Stimulated activated effector memory CD8-positive, alpha-beta T cell treated with anti-CD3 and anti-CD28 coated beads, Interleukin-12 subunit alpha, Interleukin-12 subunit beta, amount 100 ng/mL, for 72 hours (primary cell): ENCODE measurements around the gene PET100.

Experiments
- ATAC-seq: fragments of 150-1000 bp; cut with Tn5 transposase; 2 replicates; pipeline ENCODE4 v1.10.0; 2021
- DNase-seq, 2 donors: peaks; one replicate each; pipeline ENCODE4 v3.0.0; 2021 to 2022; ENCODE audit warnings: low spot score in 2 of 2
- H3K27ac Mint-ChIP-seq: one replicate; pipeline ENCODE4 v1.8.0; 2022; ENCODE audit warnings: mild to moderate bottlenecking, mixed read lengths
- H3K36me3 Mint-ChIP-seq: one replicate; pipeline ENCODE4 v1.8.0; 2022; ENCODE audit warnings: mild to moderate bottlenecking, mixed read lengths
- H3K4me1 Mint-ChIP-seq: one replicate; pipeline ENCODE4 v1.8.0; 2022; ENCODE audit warnings: mixed read lengths
- H3K4me3 Mint-ChIP-seq: one replicate; pipeline ENCODE4 v1.8.0; 2022; ENCODE audit warnings: mild to moderate bottlenecking, mixed read lengths
- H3K9me3 Mint-ChIP-seq: one replicate; pipeline ENCODE4 v1.8.0; 2022; ENCODE audit warnings: mixed read lengths

PET100 gene, protein sequence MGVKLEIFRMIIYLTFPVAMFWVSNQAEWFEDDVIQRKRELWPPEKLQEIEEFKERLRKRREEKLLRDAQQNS

DNA sequence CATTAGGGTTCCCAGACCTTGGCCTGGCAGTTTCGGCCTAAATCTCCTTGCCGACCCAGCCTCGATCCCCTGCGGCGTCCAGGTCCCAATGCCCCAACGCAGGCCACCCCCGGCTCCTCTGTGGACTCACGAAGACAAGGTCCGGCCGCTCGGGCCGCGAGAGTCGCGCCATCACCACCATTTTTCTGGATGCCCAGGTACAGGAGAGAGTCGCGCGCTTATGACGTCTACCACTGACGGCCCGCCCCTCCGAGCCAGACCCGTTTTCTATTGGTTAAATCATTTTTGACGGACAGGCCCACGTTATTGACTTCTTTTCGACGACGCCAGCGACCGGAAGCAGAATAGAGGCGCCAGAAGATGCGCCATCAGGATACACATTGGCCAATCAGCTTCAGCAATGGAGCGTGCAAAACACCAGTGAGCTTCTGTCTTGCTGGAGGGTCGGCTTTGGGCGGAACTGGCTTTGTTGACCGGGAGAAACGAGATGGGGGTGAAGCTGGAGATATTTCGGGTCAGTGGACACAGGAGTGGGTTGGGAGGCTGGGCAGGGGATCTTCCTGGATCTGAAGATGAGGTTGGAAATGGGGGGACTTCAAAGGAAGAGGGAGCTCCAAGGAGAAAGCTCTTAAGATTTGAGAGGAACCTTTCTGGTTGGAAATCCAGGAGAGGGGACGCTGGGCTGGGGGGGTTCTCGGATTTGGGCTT lies at the start of gene PET100, which contains the start of gene XAB2:
Gene PET100, plus strand, starts transcription at position 447 of the 708 bp plus-strand sequence. Its CDS starts 41 bp downstream, at position 488.
Gene XAB2, minus strand, starts transcription at position 199 of the 708 bp plus-strand sequence. Its CDS starts 18 bp downstream, at position 181.
- Mint-ChIP-seq H3K36me3 (peaks cover 71% of the 10 kb centered on the region), H3K4me3 (peak within 1 kb of the TSS; percentile 95), H3K9me3 (no peaks in the 10 kb centered on the region), H3K4me1 (peaks cover 42% of the 10 kb centered on the region), H3K27ac (peak within 1 kb of the TSS; percentile 99)
- ATAC-seq (peak; percentile 99), DNase-seq (peak; percentile 91 to 97)

DNA sequence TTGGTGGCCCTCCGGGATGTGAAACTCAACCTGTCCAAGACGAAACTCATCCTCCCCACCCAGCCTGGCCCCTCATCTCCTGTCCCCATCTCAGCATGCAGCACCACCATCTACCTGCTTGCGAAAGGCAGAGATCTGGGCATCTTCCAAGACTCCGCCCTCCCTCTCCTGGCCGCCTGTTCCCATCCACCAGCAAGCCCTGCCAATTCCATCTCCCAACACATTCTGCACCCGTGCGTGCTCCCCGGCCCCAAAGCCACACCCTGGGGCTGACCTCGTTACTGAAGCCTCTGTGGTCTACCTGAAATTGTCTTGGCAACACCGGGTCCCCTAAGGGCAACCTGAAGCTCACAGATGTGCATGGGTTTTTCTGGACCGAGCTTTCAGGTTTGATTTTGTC lies 47.1 kb upstream of the PET100 start:
- H3K4me3 Mint-ChIP-seq = no peak overlapping the region
- ATAC-seq (no peak), DNase-seq (no peak)
- peaks cover 6% of the 10 kb centered on the region for H3K4me1 Mint-ChIP-seq
- peak overlapping the region; percentile 14 for H3K27ac Mint-ChIP-seq
- no peaks in the 10 kb centered on the region for H3K36me3 Mint-ChIP-seq
- H3K9me3 Mint-ChIP-seq = no peaks in the 10 kb centered on the region

DNA sequence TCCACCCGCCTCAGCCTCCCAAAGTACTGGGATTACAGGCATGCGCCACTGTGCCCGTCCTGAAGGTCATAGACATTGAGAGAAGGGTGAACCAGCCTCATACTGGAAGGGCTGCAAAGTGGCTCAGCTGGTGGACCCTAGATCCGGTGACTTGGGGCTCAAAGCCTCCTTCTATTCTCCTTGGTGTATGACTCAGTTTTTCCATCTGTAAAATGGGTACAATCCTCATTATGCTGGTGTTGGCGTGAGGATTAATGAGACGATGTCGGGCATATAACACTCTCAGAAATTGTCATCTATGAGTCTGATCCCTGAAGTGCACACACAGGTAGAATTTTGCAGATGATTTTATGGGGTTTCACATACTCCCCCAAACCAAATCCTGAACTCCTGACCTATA lies 39.8 kb upstream of the PET100 start:
- H3K27ac Mint-ChIP-seq = no peak overlapping the region
- H3K4me1 Mint-ChIP-seq = no peaks in the 10 kb centered on the region
- DNase-seq (no peak), ATAC-seq (no peak)
- no peaks in the 10 kb centered on the region for H3K9me3 Mint-ChIP-seq
- no peaks in the 10 kb centered on the region for H3K36me3 Mint-ChIP-seq
- H3K4me3 Mint-ChIP-seq = no peak overlapping the region

DNA sequence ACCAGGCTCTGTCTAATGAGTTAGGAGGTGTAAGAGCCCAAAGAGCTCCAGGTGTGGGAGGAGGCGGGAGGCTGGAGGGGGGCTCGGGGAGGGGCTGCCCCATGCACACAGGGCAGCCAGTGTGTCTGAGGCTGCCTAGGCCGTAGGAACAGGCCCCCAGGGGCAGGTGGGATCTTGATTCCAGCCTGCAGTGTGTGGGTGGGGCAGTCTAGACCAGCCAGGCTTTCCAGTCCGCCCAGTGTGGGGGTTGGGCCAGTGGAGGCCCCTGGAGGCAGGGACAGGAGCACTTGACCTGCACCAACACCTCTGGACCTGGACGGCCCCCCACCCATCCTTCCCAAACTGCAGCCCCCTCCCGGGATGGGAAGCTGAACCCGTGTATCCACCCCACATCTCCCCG lies 39.3 kb upstream of the PET100 start:
- H3K4me1 Mint-ChIP-seq = peaks cover 4% of the 10 kb centered on the region
- DNase-seq (no peak), ATAC-seq (peak; percentile 11)
- no peak overlapping the region for H3K27ac Mint-ChIP-seq
- H3K4me3 Mint-ChIP-seq = no peak overlapping the region
- H3K36me3 Mint-ChIP-seq = no peaks in the 10 kb centered on the region
- no peaks in the 10 kb centered on the region for H3K9me3 Mint-ChIP-seq

DNA sequence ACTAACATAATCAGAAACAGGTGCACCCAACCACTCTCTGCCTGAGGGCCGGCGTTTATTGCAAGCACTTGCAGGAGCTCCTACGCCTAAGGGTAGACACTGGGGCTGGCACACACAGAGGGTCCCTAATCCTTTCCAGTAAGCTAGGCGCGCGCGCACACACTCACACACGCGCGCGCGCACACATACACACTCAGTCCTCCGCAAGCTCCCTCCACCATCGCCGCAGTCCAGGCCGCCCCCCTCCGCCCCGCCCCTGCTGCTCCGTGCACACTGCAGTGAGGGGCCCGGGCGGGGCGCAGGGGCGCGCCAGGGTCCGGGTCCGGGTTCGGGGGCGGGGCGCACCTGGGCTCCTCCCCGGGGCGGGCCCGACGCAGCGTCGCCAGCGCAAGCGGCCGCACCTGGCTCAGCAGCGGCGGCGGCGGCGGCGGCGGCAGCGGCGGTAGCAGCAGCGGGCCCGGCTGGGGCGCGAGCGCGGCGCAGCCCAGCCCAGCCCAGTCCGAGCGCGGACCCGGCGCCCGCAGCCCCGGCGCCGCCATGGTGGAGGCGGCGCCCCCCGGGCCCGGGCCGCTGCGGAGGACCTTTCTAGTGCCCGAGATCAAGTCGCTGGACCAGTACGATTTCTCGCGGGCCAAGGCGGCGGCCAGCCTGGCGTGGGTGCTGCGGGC lies 34.0 kb upstream of the PET100 start, which contains the start of gene CAMSAP3:
Gene CAMSAP3, plus strand, starts transcription at position 398 of the 668 bp plus-strand sequence. Its CDS starts 140 bp downstream, at position 538.
- DNase-seq = peak in 1 of 2 donors; percentile 25
- ATAC-seq = peak; percentile 83
- peaks cover 13% of the 10 kb centered on the region for H3K36me3 Mint-ChIP-seq
- H3K4me3 Mint-ChIP-seq = peak within 1 kb of the TSS; percentile 67
- no peak within 1 kb of the TSS for H3K27ac Mint-ChIP-seq
- H3K4me1 Mint-ChIP-seq = peaks cover 14% of the 10 kb centered on the region
- H3K9me3 Mint-ChIP-seq = no peaks in the 10 kb centered on the region

DNA sequence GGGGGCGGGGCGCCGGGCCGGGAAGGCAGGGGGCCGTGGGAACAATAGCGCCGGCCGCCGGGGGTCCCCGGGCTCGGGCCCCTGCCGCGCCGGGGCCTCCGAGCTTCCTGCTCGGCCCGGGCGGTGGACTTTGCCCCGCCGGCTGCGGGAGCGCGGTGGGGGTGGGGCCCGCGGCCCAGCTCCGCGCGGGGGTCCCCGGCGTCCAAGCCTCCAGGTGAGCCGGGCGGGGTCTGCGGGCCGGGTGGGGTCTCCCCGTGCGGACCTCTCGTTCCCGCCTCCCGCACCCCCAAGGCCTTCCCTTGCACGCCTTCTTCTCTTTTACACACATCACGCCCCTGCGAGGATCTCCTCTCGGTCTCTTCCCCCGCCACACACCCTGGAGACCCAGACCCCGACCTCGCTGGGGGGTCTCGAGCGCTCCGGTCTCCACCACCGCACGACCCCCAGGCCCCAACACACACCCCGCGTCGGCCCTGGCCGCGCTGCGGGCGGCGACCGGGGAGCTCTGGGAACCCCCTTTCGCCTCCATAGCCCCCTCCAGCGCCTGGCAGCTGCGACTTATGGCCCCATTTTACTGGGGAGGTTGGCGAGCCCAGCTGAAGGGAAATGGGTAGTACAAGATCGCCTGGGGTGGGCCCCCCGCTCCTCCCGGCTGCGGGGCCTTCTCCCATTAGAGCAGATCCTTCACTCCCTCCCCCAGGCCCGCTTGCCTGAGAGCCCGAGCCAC lies 33.2 kb upstream of the PET100 start:
- peak overlapping the region; percentile 67 for H3K4me3 Mint-ChIP-seq
- H3K9me3 Mint-ChIP-seq = peaks cover 3% of the 10 kb centered on the region
- no peak overlapping the region for H3K27ac Mint-ChIP-seq
- H3K36me3 Mint-ChIP-seq = peaks cover 21% of the 10 kb centered on the region
- DNase-seq (no peak), ATAC-seq (no peak)
- H3K4me1 Mint-ChIP-seq = peaks cover 18% of the 10 kb centered on the region

DNA sequence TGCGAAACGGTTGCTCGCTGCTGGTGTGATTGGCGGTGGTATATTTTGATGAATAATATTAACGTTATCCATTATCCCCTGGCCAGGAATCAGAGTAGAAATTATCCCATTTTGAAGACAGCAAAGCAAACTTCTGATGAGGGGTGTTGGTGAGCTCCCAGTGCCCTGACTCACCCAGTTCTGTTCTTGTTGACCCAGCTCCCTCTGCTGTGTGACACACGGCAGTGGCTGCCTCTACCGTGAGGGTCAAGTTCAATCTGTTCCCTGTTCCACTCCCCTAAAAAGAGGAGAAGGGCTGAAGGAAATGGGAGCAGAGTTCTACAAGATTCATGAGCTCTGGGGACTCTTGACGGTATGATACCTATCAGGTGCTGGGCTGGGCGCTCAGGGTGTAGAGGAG lies 31.9 kb upstream of the PET100 start:
- peaks cover 18% of the 10 kb centered on the region for H3K4me1 Mint-ChIP-seq
- H3K4me3 Mint-ChIP-seq = no peak overlapping the region
- peaks cover 3% of the 10 kb centered on the region for H3K9me3 Mint-ChIP-seq
- peaks cover 21% of the 10 kb centered on the region for H3K36me3 Mint-ChIP-seq
- DNase-seq = no peak
- ATAC-seq = no peak
- no peak overlapping the region for H3K27ac Mint-ChIP-seq

DNA sequence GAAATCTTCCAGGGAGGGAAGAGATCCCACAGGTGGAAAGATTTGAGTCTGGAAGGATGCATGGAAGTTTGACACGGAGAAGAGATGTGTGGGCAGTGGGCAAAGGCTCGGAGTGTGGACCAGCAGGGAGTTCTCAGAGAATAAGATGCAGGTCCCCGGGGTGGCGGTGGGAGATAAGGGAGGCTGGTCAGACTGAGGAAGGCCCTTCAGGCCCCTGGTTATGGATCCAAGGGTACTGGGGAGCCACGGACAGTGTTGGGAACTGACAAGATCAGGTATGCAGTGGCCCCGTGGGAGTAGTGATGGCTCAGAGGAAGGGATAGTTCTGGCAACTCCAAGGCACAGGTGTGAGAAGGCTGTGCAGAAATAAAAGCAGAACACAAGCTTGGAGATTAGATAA lies 31.4 kb upstream of the PET100 start:
- Mint-ChIP-seq H3K4me1 (peaks cover 18% of the 10 kb centered on the region), H3K9me3 (peaks cover 3% of the 10 kb centered on the region), H3K27ac (no peak overlapping the region), H3K4me3 (no peak overlapping the region), H3K36me3 (peaks cover 21% of the 10 kb centered on the region)
- ATAC-seq = no peak
- no peak for DNase-seq

DNA sequence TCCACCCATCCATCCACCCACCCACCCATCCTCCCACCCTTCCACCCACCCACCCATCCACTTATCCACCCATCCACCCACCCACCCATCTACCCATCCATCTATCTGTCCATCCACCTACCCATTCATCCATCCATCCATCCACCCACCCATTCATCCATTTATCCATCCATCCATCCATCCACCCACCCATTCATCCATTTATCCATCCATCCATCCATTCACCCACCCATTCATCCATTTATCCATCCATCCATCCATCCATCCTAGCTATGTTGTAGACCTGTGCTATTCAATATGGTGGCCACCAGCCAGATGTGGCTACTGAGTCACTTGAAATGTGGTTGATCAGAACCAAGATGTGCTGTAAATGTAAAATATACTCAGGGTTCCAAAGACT lies 28.9 kb upstream of the PET100 start:
- Mint-ChIP-seq H3K36me3 (peaks cover 21% of the 10 kb centered on the region), H3K4me1 (peaks cover 16% of the 10 kb centered on the region), H3K9me3 (peaks cover 3% of the 10 kb centered on the region), H3K4me3 (no peak overlapping the region), H3K27ac (peak overlapping the region; percentile 92)
- peak; percentile 49 for ATAC-seq
- DNase-seq = no peak

DNA sequence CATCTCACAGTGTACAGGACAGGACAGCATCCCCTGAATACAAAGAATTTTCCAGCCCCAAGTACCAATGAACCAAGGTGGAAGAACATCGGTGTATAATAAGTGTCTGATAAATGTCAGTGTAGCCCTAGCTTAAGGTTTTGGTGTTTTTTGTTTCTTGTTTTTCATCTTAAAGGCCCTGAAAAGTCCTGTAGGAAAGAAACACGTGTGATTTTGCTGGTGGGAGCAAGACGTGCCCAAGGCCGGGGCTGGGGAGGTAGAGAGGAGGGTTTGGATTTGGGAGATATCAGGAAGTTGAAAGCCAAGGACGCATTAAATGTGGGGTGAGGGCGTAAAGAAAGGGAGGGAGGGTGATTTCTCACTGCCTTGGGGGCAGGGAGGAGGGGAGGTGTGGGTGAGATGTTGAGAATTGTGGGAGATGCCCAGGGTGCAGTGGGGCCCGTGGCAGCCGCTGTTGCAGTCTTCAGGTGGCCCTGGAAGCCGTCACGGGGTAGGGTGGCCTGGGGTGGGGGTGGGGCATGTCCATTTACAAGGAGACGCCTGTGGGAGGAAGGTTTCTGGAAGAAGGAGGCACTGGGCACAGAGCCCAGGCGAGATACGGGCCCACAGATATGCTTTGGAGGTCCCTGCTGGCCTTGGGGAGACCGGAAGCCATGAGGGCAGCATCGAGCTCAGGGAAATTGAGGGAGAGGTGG lies 27.2 kb upstream of the PET100 start:
- Mint-ChIP-seq H3K27ac (no peak overlapping the region), H3K9me3 (peaks cover 3% of the 10 kb centered on the region), H3K4me3 (no peak overlapping the region), H3K4me1 (peaks cover 12% of the 10 kb centered on the region), H3K36me3 (peaks cover 21% of the 10 kb centered on the region)
- ATAC-seq (no peak), DNase-seq (no peak)

DNA sequence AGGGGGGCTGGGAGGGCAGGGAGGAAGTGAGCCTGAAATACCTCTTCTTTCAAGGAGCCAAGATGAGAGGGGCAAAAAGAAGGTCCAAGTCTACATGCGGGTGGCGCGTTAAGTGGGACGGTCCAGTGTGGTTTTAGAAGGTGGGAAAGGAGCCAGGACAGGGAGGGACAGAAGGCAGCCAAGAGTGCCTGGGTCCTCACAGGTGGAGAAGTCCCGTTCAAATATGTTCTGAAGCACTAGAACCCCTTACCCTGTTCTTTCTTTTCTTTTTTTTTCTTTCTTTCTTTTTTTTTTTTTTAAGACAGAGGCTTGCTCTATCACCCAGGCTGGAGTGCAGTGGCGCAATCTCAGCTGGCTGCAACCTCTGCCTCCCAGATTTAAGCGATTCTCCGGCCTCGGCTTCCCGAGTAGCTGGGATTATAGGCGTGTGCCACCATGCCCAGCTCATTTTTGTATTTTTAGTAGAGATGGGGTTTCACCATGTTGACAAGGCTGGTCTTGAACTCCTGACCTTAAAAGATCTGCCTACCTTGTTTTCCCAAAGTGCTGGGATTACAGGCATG lies 26.6 kb upstream of the PET100 start:
- H3K4me3 Mint-ChIP-seq = no peak overlapping the region
- peaks cover 12% of the 10 kb centered on the region for H3K4me1 Mint-ChIP-seq
- peaks cover 21% of the 10 kb centered on the region for H3K36me3 Mint-ChIP-seq
- peaks cover 3% of the 10 kb centered on the region for H3K9me3 Mint-ChIP-seq
- no peak for ATAC-seq
- no peak overlapping the region for H3K27ac Mint-ChIP-seq
- DNase-seq = no peak

DNA sequence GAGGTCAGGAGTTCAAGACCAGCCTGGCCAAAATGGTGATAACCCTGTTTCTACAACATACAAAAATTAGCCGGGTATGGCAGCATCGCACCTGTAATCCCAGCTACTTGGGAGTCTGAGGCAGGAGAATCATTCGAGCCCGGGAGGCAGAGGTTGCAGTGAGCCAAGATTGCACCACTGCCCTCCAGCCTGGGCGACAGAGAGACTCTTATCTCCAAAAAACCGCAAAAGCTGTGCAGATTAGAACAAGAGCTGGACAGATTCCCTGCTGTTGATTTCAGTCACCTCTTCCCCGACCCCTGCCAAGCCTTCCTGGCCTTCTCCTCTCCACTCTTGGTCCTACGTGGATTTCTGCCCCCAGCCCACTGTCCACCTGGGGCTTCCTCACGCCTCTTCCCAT lies 25.7 kb upstream of the PET100 start:
- Mint-ChIP-seq H3K27ac (no peak overlapping the region), H3K4me1 (peaks cover 12% of the 10 kb centered on the region), H3K4me3 (no peak overlapping the region), H3K9me3 (peaks cover 3% of the 10 kb centered on the region), H3K36me3 (peaks cover 13% of the 10 kb centered on the region)
- ATAC-seq (no peak), DNase-seq (no peak)

DNA sequence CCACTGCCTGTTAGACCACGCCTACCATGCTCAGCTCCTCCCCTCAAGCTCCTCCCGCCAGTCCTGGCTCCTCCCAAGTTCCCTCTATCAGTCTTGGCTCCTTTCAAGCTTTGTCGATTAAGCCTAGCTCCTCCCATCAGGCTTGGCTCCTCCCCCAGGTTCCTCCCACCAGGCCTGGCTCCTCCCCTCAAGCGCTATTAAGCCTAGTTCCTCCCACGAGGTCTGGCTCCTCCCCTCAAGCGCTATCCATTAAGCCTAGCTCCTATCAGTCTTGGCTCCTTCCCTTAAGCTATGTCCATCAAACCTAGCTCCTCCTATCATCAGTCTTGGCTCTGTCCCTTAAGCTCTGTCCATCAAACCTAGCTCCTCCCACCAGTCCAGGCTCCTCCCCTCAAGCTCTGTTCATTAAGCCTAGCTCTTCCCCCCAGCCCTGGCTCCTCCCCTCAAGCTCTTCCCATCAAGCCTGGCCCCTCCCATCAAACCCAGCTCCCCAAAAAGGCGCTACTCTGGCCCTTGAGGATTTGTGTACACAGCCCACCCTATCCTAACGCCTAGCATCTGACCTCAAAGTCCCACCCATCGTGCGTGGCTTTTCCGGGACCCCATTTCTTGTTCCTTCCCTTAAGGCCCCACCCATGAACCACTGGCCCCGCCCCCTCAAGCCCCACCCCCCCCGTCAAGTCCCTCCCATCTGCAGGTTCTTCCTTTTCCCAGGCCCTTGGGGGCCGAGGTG lies 23.9 kb upstream of the PET100 start:
- H3K27ac Mint-ChIP-seq = no peak overlapping the region
- H3K4me1 Mint-ChIP-seq = peaks cover 10% of the 10 kb centered on the region
- DNase-seq (no peak), ATAC-seq (peak; percentile 68)
- peaks cover 7% of the 10 kb centered on the region for H3K36me3 Mint-ChIP-seq
- no peak overlapping the region for H3K4me3 Mint-ChIP-seq
- H3K9me3 Mint-ChIP-seq = peaks cover 3% of the 10 kb centered on the region

DNA sequence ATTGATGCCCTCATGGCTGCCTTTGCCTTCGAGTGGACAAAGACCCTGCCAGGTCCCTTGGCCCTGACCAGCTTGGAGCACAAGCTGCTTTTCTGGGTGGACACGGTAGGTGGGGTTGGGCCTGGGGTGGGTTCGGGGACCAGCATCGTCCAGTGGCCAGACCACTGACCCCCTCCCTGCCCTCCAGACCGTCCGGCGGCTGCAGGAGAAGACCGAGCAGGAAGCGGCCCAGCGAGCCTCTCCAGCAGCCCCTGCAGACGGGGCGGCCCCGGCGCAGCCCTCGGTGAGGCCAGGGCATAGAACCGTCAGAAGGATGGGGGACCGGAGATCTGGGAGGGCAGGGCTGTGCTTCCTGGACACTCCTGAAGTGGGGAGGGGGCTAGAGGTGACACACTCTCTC lies 23.3 kb upstream of the PET100 start:
- peaks cover 6% of the 10 kb centered on the region for H3K4me1 Mint-ChIP-seq
- H3K36me3 Mint-ChIP-seq = peaks cover under 1% of the 10 kb centered on the region
- no peak overlapping the region for H3K4me3 Mint-ChIP-seq
- DNase-seq (no peak), ATAC-seq (no peak)
- no peak overlapping the region for H3K27ac Mint-ChIP-seq
- H3K9me3 Mint-ChIP-seq = no peaks in the 10 kb centered on the region
